ENCODE data around the gene KCNJ6.
A peak's percentile ranks its signal among the peaks of the same experiment; 100 is the strongest.

KCNJ6 gene

DNA sequence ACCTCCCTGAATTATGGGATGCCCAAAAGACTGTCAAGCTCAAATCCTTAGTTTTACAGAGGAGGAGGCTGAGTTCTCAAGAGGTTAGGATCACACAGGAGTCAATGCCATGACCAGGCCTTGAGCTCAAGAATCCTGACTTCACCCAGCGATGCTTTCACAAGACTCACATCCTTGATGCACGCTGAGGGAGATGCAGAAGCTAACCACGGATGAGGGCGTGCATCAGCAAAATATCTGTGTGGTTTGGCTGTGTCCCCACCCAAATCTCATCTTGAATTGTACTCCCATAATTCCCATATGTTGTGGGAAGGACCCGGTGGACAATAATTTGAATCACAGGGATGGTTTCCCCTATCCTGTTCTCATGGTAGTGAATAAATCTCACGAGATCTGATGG, 133.2 kb downstream of the KCNJ6 start:
- H3K36me3 ChIP-seq = no peaks in the 10 kb centered on the region

GRCh38 chr21:37780991-37781983, 135.0 kb downstream of the KCNJ6 start:
- Histone ChIP-seq H3K9me3 (ENCODE audit: severe bottlenecking) (peaks cover 36% of the 10 kb centered on the region), H3K27ac (no peak overlapping the region), H3K27me3 (ENCODE audit: insufficient read depth, low read depth, severe bottlenecking) (no peaks in the 10 kb centered on the region), H3K4me3 (ENCODE audit: low read depth, low read length) (no peak overlapping the region), H3K36me3 (no peaks in the 10 kb centered on the region)
- no peak for DNase-seq
- TF ChIP-seq CTCF (IDR thresholded peaks at IDR 0.05; ENCODE audit: low read depth, low read length) = no peak

More for the DNA sequence above, 133.2 kb downstream of the KCNJ6 start:
- Histone ChIP-seq H3K27me3 (ENCODE audit: insufficient read depth, low read depth, severe bottlenecking) (no peaks in the 10 kb centered on the region), H3K9me3 (ENCODE audit: severe bottlenecking) (peaks cover 39% of the 10 kb centered on the region), H3K27ac (no peak overlapping the region), H3K4me3 (ENCODE audit: low read depth, low read length) (no peak overlapping the region)
- TF ChIP-seq CTCF (IDR thresholded peaks at IDR 0.05; ENCODE audit: low read depth, low read length) = no peak
- DNase-seq = no peak

GRCh38 chr21:37771181-37771580, 145.1 kb downstream of the KCNJ6 start:
- no peak overlapping the region for H3K27ac ChIP-seq
- TF ChIP-seq CTCF (IDR thresholded peaks at IDR 0.05; ENCODE audit: low read depth, low read length) = no peak
- no peak overlapping the region for H3K4me3 ChIP-seq (ENCODE audit: low read depth, low read length)
- peak; percentile 73 for DNase-seq
- no peaks in the 10 kb centered on the region for H3K27me3 ChIP-seq (ENCODE audit: insufficient read depth, low read depth, severe bottlenecking)
- peaks cover 13% of the 10 kb centered on the region for H3K9me3 ChIP-seq (ENCODE audit: severe bottlenecking)
- H3K36me3 ChIP-seq = no peaks in the 10 kb centered on the region

- H3K36me3 ChIP-seq = no peaks in the 10 kb centered on the region
- no peak overlapping the region for H3K4me3 ChIP-seq (ENCODE audit: low read depth, low read length)
- no peak for TF ChIP-seq CTCF (IDR thresholded peaks at IDR 0.05; ENCODE audit: low read depth, low read length)
- H3K9me3 ChIP-seq (ENCODE audit: severe bottlenecking) = peaks cover 17% of the 10 kb centered on the region
- H3K27ac ChIP-seq = no peak overlapping the region
- no peaks in the 10 kb centered on the region for H3K27me3 ChIP-seq (ENCODE audit: insufficient read depth, low read depth, severe bottlenecking)
- DNase-seq = no peak
These were observed 145.8 kb downstream of the KCNJ6 start for GRCh38 chr21:37770461-37770860.

DNA sequence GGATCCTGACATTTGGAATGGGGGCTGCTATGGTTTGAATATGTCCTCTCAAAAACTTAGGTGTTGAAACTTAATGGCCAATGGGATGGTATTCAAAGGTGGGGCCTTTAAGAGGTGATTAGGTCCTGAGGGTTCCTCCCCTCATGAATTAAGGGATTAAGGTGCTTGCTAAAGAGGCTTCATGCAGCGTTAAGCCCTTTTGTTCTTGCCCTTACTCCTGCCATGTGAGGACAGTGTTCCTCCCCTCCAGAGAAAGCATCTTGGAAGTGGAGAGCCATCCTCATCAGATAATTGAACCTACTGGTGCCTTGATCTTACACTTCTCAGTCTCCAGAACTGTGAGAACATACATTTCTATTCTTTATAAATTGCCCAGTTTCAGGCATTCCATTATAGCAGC, 146.6 kb downstream of the KCNJ6 start:
- no peaks in the 10 kb centered on the region for H3K36me3 ChIP-seq
- H3K27ac ChIP-seq = no peak overlapping the region; the same call in 1 of the 2 replicates
- no peaks in the 10 kb centered on the region for H3K27me3 ChIP-seq (ENCODE audit: insufficient read depth, low read depth, severe bottlenecking)
- H3K9me3 ChIP-seq (ENCODE audit: severe bottlenecking) = peaks cover 15% of the 10 kb centered on the region
- peak; percentile 78 for DNase-seq
- H3K4me3 ChIP-seq (ENCODE audit: low read depth, low read length) = no peak overlapping the region
- no peak for TF ChIP-seq CTCF (IDR thresholded peaks at IDR 0.05; ENCODE audit: low read depth, low read length)
